Retinal pigment epithelial cell (primary cell): ENCODE results near the gene SLC6A19.

Experiments
- DNase-seq: peaks from one replicate; pipeline ENCODE4 v3.0.0-alpha.2; 2010; ENCODE audit warnings: low read depth
- H3K4me3 ChIP-seq: 2 replicates; pipeline ENCODE4 v1.5.1; 2011; ENCODE audit warnings: mild to moderate bottlenecking, low read length, control low read depth, moderate library complexity
- TF ChIP-seq, protein P1 (sequence below): conservative IDR thresholded peaks from 2 replicates; pipeline ENCODE4 v1.5.1; 2011; ENCODE audit warnings: low read depth, low read length, control low read depth, inconsistent platforms

The SLC6A19 gene

DNA sequence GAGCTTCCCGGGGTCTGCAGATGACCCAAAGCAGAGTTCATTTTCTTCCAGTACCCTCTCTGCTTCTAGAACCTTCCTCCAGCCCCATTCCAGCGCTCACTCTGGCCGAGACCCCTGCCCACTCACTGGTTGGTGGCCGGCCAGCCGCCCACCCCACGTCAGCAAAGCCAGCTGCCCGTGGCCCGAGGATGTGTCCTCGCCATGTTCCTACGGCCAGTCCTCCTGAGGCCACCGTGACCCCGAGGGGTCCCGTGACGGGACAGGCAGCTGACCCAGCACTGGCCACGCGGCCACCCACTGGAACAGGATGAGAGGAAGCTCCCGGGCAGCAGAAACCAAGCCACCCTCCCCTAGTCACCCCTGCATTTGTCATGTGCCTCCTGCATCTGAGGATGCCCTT lies 39.1 kb upstream of the SLC6A19 start:
- TF ChIP-seq, protein P1, sequence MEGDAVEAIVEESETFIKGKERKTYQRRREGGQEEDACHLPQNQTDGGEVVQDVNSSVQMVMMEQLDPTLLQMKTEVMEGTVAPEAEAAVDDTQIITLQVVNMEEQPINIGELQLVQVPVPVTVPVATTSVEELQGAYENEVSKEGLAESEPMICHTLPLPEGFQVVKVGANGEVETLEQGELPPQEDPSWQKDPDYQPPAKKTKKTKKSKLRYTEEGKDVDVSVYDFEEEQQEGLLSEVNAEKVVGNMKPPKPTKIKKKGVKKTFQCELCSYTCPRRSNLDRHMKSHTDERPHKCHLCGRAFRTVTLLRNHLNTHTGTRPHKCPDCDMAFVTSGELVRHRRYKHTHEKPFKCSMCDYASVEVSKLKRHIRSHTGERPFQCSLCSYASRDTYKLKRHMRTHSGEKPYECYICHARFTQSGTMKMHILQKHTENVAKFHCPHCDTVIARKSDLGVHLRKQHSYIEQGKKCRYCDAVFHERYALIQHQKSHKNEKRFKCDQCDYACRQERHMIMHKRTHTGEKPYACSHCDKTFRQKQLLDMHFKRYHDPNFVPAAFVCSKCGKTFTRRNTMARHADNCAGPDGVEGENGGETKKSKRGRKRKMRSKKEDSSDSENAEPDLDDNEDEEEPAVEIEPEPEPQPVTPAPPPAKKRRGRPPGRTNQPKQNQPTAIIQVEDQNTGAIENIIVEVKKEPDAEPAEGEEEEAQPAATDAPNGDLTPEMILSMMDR: no peak
- no peak for DNase-seq
- H3K4me3 ChIP-seq: no peak overlapping the region

DNA sequence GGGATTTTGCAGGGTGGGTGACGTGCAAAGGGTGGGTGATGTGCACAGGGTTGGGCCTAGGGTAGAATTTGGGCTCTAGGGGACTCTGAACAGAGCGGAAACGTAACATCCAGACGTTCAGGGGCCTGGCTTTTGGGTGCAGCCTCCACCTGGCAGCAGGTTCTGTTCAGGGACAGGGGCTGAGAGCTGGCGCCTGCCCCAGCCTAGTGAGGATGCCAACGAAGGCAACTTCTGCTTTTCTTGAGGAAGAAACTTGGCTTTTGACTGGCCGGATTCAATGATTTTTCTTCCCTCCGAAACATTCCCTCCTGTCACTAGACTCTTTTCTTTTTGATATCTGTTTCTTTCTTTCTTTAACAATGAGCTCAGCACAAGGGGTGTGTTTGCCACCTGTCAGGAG lies 38.6 kb upstream of the SLC6A19 start:
- H3K4me3 ChIP-seq: no peak overlapping the region
- TF ChIP-seq, protein P1: no peak
- no peak for DNase-seq

DNA sequence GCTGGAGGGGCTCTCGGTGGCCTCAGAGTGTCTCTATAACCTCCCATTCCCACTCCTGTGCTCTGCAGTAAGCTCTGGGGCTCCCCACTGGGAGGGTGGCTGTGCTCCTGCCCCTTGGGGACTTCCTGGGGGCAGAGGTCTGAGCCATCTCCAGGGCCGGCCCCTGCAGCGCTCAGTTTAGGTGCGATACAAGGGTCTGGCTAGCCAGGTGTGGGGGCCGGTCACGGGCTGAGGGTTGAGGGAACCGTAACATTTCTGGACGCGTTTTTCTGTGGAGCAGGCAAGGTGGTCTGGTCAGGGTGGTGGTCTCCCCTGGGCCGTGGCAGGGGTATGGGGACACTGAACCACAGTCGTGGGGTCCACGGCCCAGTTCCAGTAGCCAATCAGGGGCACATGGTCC lies 38.0 kb upstream of the SLC6A19 start:
- TF ChIP-seq, protein P1: no peak
- no peak overlapping the region for H3K4me3 ChIP-seq
- DNase-seq: no peak

DNA sequence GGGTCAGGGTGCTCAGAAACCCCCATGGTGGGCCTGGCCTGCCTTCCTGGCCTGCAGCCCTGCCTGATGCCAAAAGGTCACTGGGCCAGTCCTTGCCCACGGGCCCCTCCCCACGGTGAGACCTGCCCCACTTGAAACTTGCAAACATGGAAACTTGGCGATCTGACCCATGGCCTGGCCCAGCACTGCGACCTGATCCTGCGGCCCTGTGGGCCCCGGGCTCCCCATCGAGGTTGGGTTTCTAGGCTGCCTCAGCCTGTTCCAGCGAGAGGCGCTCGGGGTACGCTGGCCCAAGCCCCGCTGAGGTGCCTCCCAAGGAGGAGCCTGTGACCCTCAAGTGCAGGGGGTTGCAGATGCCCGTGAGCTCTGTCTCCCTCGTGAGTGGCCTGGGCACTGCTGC lies 37.5 kb upstream of the SLC6A19 start:
- H3K4me3 ChIP-seq: no peak overlapping the region
- TF ChIP-seq, protein P1: no peak
- no peak for DNase-seq

DNA sequence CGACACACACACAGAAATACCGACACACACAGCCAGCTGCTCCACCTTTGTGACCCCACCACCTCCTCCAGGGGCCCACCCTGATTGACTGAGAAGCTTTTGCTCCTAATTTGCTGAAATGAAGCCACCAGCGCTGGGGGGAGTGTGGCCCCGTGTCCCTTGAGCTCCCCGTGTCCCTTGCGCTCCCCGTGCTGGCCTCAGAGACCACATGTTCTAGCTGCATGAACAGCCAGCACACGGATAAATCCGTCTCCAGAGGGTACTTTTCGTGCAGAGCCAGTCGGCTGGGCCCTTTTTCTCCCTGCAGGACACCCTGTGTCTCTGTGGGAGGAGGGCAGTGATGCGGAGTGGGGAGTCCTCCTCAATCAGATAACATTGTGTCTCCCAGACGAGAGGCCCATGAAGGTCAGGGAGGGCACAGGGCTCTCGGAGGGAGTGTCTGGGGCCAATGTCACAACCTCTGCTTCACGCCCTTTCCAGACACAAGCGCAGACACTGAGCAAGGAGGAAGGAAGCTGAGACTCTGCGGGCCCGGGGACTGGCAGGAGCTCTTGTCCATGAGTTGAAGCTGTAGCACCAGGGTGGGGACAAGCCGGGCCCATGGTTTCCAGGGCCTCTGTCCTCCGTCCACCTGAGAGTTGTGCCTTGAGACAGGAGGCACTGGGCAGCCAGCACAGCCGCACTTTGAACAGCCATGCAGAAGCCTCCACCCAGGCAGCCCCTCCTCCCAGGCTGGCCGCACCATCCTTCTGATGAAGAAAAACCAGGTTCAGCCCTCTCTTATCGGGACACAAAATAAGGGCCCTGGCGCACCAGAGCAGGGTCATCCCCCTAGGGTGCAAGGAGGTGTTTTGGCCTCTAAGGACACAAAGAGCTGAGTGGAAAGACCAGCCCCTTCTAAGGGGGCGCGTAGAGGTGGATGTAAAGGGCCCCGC lies 36.4 kb upstream of the SLC6A19 start:
- no peak overlapping the region for H3K4me3 ChIP-seq
- TF ChIP-seq, protein P1: no peak
- DNase-seq: no peak

DNA sequence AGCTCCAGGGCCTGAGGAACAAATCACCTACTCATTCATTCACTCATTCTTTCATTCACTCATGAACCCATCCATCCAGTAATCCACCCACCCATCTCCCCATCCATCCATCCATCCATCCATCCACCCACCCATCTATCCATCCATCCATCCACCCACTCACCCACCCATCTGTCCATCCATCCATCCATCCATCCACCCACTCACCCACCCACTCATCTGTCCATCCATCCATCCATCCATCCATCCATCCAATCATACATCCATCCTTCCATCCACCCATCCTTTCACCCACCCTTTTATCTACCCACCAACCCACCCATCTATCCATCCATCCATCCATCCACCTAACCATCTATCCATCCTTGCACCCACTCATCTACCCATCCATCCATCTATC lies 35.5 kb upstream of the SLC6A19 start:
- no peak for DNase-seq
- no peak overlapping the region for H3K4me3 ChIP-seq
- TF ChIP-seq, protein P1: no peak

DNA sequence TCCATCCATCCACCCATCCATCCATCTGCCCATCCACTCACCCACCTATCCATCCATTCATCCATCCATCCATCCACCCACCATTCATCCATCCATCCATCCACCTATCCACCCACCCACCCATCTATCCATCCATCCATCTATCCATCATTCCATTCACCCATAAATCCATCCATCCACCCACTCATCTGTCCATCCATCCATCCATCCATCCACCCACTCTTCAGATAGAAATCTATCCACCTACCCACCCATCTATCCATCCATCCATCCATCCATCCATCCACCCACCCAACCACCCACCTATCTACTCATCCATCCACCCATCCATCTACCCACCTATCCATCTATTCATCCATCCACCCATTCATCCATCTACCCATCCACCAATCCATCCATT lies 35.0 kb upstream of the SLC6A19 start:
- no peak for DNase-seq
- H3K4me3 ChIP-seq: no peak overlapping the region
- TF ChIP-seq, protein P1: no peak
